ENCODE results near the gene FSTL5. TPM values are rescaled to one million over a fixed set of nuclear protein-coding genes. Genes with fewer than 3 reads are reported as not detected.

The FSTL5 gene
- total RNA-seq, 1 experiment from 2014 or later = not detected

DNA sequence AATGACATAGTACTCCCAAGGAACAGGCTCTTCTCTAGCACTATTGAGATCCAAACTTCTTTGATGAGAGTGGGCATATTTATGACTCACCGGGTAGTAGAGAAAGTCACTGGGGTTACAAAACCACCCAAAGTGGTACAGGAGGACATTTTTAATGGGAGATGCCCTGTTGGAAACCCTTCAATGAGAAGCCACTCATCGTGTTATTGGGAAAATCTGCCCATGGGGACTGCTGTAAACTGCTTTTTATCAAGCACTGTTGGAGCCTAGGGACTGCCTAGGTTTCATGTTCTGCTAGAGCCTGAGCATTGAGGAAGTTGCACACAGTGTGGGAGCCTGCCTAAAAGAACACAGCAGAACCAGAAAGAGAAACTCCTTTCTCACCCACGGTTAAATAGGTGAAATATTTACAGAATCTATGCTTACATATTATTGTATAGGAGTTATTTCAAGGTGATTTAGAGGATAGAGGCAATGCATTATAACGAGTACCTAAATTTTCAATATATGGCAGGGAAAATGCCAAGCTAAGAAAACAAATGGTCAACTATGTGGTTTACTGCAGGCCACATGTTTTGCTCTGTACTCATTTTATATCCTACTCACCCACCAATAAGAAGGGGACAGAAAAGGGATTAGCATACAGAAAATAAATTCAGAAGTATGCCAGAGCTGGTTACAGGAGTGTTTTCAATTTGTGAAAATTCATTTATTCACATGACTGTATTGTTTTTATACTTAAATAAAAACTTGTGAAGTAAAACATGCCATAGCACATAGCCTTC is 559.1 kb downstream of the FSTL5 start:
- Histone ChIP-seq H4K5ac (ENCODE audit: insufficient read length, low read depth, low read length) (no peak overlapping the region), H3K23me2 (ENCODE audit: insufficient read length, low read depth, low read length, poor library complexity, severe bottlenecking) (no peaks in the 10 kb centered on the region), H3K79me1 (ENCODE audit: insufficient read depth, low read depth, low read length, poor library complexity, severe bottlenecking) (no peaks in the 10 kb centered on the region), H3K18ac (ENCODE audit: insufficient read length, low read depth, low read length) (no peak overlapping the region), H3K4ac (ENCODE audit: low read depth, low read length) (no peak overlapping the region), H3K23ac (ENCODE audit: insufficient read length, low read depth, low read length) (no peak overlapping the region), H4K8ac (replicated peaks; ENCODE audit: insufficient read length, low read depth, low read length) (no peak overlapping the region), H3K56ac (ENCODE audit: insufficient read length, low read depth, low read length) (no peak overlapping the region), H3K4me1 (ENCODE audit: insufficient read depth, low read length) (no peaks in the 10 kb centered on the region), H2BK5ac (ENCODE audit: insufficient read length, low read length) (no peak overlapping the region), H4K20me1 (ENCODE audit: control insufficient read depth, insufficient read depth, insufficient read length) (no peaks in the 10 kb centered on the region), H3T11ph (ENCODE audit: low read length) (no peak overlapping the region), H2AK5ac (ENCODE audit: insufficient read length, low read length) (no peak overlapping the region), H2BK15ac (ENCODE audit: low read depth, low read length) (no peak overlapping the region), H2AFZ (ENCODE audit: low read length) (no peak overlapping the region), H3K9ac (ENCODE audit: extremely low read depth, insufficient read length, low read length) (no peak overlapping the region), H3K14ac (ENCODE audit: insufficient read depth, low read length) (no peak overlapping the region), H2BK120ac (ENCODE audit: low read depth, low read length, poor library complexity, severe bottlenecking) (no peak overlapping the region), H4K91ac (ENCODE audit: insufficient read length, low read depth, low read length) (no peak overlapping the region), H3K4me2 (ENCODE audit: insufficient read depth, insufficient read length, low read length) (no peak overlapping the region), H3K79me2 (ENCODE audit: insufficient read depth, low read length) (no peaks in the 10 kb centered on the region), H3K27me3 (ENCODE audit: insufficient read depth, low read length) (no peaks in the 10 kb centered on the region), H2BK12ac (ENCODE audit: insufficient read length, low read depth, low read length) (no peak overlapping the region), H2BK20ac (ENCODE audit: low read depth, low read length, poor library complexity, severe bottlenecking) (no peak overlapping the region), H3K27ac (ENCODE audit: insufficient read length, low read depth, low read length) (no peak overlapping the region), H3K9me3 (ENCODE audit: control insufficient read depth, low read depth, low read length) (no peaks in the 10 kb centered on the region)
- Mint-ChIP-seq H3K9me3 (no peaks in the 10 kb centered on the region; a peak in 1 of 5 replicates), H3K36me3 (ENCODE audit: insufficient read depth in 1 of 3, low read depth in 3 of 3) (peaks cover 0 to 2% (median 0%) of the 10 kb centered on the region in 3 experiments; a peak in 2 of 7 replicates), H3K4me1 (peaks cover 4 to 5% of the 10 kb centered on the region in 2 experiments; a peak in 1 of 4 replicates), H3K27ac (no peak overlapping the region), H3K27me3 (ENCODE audit: low read depth) (no peaks in the 10 kb centered on the region), H3K4me3 (no peak overlapping the region)
- no peak for DNase-seq
- TF ChIP-seq, protein P1, sequence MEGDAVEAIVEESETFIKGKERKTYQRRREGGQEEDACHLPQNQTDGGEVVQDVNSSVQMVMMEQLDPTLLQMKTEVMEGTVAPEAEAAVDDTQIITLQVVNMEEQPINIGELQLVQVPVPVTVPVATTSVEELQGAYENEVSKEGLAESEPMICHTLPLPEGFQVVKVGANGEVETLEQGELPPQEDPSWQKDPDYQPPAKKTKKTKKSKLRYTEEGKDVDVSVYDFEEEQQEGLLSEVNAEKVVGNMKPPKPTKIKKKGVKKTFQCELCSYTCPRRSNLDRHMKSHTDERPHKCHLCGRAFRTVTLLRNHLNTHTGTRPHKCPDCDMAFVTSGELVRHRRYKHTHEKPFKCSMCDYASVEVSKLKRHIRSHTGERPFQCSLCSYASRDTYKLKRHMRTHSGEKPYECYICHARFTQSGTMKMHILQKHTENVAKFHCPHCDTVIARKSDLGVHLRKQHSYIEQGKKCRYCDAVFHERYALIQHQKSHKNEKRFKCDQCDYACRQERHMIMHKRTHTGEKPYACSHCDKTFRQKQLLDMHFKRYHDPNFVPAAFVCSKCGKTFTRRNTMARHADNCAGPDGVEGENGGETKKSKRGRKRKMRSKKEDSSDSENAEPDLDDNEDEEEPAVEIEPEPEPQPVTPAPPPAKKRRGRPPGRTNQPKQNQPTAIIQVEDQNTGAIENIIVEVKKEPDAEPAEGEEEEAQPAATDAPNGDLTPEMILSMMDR (conservative IDR thresholded peaks at IDR 0.05) = no peak
- WGBS (ENCODE audit: extremely low coverage, insufficient read length, low lambda C conversion rate) = no CpG with 5 or more reads among the region's 4 CpGs

Data from H9 (cell line).